Measurements from ENCODE around the gene RAB1A.

- no peak for TF ChIP-seq EZH2 (IDR thresholded peaks at IDR 0.05)
- no peak for TF ChIP-seq FOXP2 (optimal IDR thresholded peaks at IDR 0.05; ENCODE audit: control extremely low read depth, extremely low read length, insufficient read depth)
- TF ChIP-seq POLR2AphosphoS5 (IDR thresholded peaks at IDR 0.05; ENCODE audit: borderline replicate concordance, low read depth, low read length) = no peak
These were observed 76.7 kb downstream of the RAB1A start for GRCh38 chr2:65053199-65053598.

All from SK-N-MC (cell line).